GM21576 (cell line): Measurements from ENCODE around the gene CLEC17A.
"Not testable (repeated sequence)": the region's sequence is repeated elsewhere in the genome, so short reads cannot be mapped to it uniquely, and the experiment has no call there.

Experiments
- ATAC-seq: cut with Tn5 transposase; IDR thresholded peaks from one replicate; pipeline ENCODE4 v1.9.1; 2021; ENCODE audit warnings: mild to moderate bottlenecking, moderate library complexity; ENCODE audit not compliant: unreplicated experiment

Gene CLEC17A

DNA sequence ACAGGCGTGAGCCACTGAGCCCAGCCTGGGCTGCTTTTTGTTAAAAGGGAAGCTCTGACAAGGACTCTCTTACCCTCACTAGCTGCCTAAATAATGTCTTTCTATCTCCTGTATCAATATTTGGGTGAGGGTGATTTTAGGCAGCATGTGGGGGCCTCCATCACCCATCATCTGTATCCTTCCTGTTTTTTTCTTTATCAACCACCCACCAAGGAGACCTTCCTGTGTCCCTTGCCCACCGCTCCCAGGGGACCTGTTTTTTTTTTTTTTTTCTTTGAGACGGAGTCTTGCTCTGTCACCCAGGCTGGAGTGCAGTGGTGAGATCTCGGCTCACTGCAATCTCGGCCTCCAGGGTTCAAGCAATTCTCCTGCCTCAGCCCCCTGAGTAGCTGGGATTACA lies 5.6 kb upstream of the CLEC17A start:
- ATAC-seq, result no peak

- ATAC-seq, result no peak
Measured at GRCh38 chr19:14577885-14578427, 4.9 kb upstream of the CLEC17A start.

DNA sequence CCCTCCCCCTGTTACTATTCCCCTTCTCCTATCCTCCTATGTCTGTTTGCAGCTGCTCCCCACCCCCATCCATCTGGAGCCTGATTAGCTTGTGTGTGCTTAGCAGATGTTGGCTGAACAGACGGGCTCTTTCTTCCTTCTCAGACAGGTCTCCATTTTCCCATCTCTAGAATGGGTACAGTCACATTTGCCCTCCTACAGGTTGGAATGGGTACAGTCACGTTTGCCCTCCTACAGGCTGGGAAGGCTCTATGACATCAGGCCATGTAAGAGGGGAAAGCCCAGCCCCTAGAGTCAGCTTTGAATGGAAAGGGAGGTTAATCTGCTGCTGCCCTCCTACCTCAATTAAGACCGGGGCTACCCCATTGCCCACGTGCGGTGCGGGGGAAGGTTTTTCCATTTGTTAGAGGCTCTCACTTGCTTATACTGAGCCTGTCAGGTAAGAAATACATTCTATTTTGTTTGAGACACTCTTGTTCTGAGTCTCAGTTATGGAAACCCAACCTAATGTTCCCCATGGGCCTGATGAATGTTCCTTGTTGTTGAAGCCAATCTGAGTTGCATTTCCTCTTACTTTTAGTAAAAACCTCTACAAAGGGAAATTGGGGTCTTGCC lies 2.2 kb upstream of the CLEC17A start:
- ATAC-seq, result no peak

DNA sequence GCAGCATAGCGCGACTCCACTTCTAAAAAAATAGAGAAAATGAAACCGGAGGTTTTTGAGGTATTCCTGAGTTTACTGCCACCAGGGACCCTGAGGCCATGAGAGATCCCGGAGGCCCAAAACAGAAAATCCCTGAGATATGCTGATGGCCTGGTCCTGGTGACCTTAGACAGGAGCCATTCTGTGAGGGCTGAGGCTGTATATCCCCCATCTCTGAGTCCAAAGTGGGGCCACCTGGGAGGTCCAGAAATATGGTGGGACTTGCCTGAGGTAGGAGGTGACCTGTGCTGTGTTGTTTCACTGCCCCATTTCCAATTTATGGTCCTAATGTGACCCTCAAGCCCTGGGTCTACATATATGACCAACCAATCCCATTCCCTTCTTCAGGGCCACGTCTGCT lies 1.5 kb downstream of the CLEC17A start:
- not testable (repeated sequence) for ATAC-seq

GRCh38 chr19:14585187-14585586 lies 2.3 kb downstream of the CLEC17A start:
- peak; percentile 66 for ATAC-seq

DNA sequence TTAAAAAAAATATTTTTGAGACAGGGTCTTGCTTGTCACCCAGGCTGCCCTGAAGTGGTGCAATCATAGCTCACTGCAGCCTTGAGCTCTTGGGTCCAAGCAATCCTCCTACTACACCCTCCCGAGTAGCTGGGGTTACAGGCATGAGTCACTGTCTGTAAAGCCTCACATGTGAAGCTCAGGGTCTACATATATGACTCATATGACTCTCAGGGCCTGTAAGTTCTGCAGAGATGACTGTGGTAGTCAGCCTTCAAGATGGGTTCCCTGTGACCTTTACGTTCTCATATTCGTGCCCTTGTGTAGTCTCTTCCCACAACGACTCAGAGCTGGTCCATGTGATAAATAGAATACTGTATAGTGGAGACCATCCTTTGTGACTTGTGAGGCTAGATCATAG lies 6.5 kb downstream of the CLEC17A start:
- not testable (repeated sequence) for ATAC-seq

GRCh38 chr19:14595558-14595957 lies 12.7 kb downstream of the CLEC17A start:
- no peak for ATAC-seq

DNA sequence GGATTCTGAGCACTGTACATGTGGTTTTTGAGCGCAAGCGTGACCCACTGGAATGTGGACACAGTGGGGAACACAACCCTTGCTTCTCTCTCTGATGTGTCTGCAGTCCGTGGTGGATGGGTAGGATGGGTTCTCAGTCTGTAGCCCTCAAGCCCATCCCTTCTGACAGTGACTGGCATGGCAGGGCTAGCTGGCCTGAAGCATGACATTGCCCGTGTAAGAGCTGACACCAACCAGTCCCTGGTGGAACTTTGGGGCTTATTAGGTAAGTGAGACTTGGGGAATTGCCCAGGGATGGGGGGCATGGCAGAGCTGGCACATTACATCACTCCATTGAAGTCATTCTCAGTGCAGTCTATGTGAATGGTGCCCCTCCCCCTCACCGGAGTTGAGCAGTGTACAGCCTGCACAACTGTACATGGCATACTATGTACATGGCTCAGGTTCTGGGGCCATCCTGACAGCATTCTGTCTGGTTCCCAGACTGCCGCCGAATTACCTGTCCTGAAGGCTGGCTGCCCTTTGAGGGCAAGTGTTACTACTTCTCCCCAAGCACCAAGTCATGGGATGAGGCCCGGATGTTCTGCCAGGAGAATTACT lies 16.8 kb downstream of the CLEC17A start:
- ATAC-seq, result no peak

DNA sequence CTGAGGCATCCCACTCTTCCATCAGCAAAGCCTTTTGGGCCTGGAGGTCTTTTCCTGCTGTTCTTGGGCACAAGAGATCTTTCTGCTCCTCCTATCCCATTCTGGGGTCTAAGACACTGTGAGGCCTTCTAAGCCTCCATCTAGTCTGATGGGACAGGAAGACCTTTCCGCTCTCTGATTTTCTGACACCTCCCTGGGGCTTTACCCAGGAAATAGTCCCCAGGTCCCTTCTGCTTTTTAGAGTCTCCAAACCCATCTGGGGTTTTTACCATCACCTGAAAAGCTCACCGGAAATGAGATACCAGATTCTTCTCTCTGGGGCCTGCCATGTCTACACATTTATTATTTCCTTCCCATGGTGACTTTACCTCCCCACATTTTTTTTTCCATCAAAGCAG lies 21.1 kb downstream of the CLEC17A start:
- peak; percentile 74 for ATAC-seq

GRCh38 chr19:14606627-14607026 lies 23.7 kb downstream of the CLEC17A start:
- no peak for ATAC-seq

GRCh38 chr19:14611051-14611450 lies 28.2 kb downstream of the CLEC17A start:
- ATAC-seq, result no peak

- not testable (repeated sequence) for ATAC-seq
Measured at GRCh38 chr19:14612242-14612641, 29.4 kb downstream of the CLEC17A start.

DNA sequence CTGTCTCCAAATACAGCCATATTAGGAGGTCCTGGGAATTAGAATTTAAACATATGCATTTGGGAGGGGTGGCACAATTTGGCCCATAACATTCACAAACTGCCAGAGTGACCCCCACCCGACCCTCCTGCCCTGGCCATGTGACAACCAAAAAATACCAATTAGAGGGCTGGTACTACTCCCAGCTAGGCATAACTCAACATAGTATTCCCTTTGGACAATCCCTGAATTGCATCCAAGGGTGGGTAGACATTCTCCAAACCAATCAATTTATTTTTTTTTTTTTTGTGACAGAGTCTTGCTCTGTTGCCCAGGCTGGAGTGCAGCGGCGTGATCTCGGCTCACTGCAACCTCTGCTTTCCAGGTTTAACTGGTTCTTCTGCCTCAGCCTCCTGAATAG lies 29.8 kb downstream of the CLEC17A start:
- ATAC-seq, result no peak

DNA sequence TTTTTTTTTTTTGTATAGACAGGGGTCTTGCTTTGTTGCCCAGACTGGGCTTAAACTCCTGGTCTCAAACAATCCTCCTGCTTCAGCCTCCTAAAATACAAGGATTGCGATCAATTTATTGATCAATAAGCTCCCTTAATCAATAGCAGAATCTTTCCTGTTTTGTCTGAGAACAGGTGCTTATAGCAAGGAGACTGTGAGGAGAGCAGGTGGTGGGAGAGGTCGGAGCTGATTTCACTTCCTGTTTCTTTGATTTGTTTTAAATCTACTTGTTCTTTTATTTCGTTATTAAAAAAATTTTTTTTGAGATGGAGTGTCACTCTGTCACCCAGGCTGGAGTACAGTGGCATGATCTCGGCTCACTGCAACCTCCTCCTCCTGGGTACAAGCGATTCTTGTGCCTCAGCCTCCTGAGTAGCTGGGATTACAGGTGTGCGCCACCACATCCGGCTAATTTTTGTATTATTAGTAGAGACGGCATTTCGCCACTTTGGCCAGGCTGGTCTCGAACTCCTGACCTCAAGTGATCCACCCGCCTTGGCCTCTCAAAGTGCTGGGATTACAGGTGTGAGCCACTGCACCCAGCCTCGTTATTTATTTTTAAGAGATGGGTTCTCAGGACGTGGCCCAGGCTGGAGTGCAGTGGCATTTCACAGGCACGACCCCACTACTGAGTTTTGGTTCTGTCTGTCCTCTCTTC lies 30.7 kb downstream of the CLEC17A start:
- ATAC-seq, result not testable (repeated sequence)

GRCh38 chr19:14614099-14614412 lies 31.2 kb downstream of the CLEC17A start:
- no peak for ATAC-seq

- no peak for ATAC-seq
Measured at GRCh38 chr19:14615623-14616022, 32.7 kb downstream of the CLEC17A start.

- ATAC-seq, result no peak
Measured at GRCh38 chr19:14616407-14616806, 33.5 kb downstream of the CLEC17A start.

DNA sequence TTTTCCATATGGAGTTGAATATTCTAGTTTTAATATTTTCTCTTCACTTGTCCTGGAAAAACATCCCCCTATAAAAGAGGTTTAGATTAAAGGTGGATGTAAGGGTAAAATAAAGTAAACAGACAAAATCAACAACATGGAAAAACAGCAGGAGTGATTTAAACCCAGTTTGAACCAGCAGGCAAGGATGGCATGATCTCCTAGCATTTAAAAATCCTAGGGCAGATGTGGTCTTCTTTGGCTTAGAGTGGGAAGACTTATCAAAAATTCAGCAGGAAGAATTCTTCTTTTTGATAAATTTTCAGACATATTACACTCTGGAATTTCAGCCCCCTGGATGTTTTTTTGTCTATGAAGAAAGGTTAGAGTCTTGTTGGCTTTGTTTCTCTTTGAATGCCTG lies 36.5 kb downstream of the CLEC17A start:
- no peak for ATAC-seq

DNA sequence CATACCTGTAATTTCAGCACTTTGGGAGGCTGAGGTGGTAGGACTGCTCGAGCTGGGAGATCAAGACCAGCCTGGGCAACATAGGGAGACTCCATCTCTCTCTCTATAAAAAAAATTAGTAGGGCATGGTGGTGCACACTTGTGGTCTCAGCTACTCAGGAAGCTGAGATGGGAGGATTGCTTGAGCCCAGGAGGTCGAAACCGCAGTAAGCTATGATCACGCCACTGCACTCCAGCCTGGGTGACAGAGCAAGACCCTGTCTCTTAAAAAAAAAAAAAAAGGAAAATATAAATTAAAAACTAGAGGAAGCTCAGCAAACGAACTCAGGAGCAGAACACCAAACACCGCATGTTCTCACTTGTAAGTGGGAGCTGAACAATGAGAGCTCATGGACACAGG lies 41.6 kb downstream of the CLEC17A start:
- not testable (repeated sequence) for ATAC-seq

DNA sequence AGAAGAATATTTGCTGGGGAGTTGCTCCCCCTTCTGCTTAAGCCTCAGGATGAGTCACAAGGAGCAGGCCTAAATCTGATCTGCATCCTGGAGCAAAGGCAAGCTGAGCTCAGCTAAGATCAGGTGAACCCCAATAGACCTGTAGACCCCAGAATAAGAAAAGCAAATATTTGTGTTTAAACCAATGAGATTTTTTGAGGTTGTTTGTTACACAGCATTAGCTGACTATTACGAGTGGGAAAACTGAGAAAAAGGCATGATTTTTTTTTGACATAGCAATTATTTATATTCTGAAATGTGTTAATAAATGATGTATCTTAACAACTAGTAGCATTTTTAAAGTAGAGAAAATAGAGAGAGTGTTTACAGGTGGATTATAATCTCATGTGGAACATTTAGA lies 46.7 kb downstream of the CLEC17A start:
- ATAC-seq, result no peak

- no peak for ATAC-seq
Measured at GRCh38 chr19:14632286-14632685, 49.4 kb downstream of the CLEC17A start.
